Measurements from ENCODE around the gene SAP30.

DNA sequence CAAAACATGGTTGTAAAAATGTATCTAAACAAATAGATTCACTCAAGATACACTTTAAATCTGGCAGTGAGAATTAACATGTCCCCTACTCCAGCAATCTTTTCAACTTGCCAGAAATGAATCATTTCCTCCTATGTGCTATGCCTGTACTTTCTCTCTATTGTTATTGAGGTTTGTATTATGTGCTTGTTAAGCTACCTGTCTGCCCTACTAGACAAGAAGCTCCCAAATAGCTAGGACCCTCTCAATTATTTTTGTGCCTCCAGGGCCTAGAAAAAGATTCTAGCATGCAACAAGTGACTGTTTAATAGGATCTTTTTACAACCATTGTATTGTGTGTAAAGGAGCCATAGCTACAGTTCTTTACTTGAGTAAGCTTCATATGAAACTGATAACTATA, 3.5 kb upstream of the SAP30 start:
- TF ChIP-seq POLR2A (IDR thresholded peaks at IDR 0.05) = no peak
- TF ChIP-seq CTCF (IDR thresholded peaks at IDR 0.05) = no peak

Data from uterus (tissue), 2 donors.